ENCODE results near the gene MAX. TPM values are rescaled to one million over a fixed set of nuclear protein-coding genes. Genes with fewer than 3 reads are reported as not detected.

Gene MAX
- total RNA-seq, 6 experiments from 2014 or later: 15.7 to 38.0 (median 31.7) TPM

- H3K27me3 ChIP-seq: no peaks in the 10 kb centered on the region
These were observed 63.4 kb downstream of the MAX start for GRCh38 chr14:65038966-65039365.

GRCh38 chr14:65035049-65035448 is 67.3 kb downstream of the MAX start:
- Histone ChIP-seq H3K27ac (peak overlapping the region; percentile 67 to 78 (median 68)), H3K4me1 (peaks cover 0 to 23% (median 4%) of the 10 kb centered on the region in 4 donors), H3K4me3 (peak overlapping the region in 1 of 3 donors; percentile 8), H3K9me3 (no peaks in the 10 kb centered on the region), H3K27me3 (no peaks in the 10 kb centered on the region), H3K36me3 (no peaks in the 10 kb centered on the region)
- peak; percentile 93 to 96 (median 96) for ATAC-seq
- WGBS (ENCODE audit: insufficient coverage, low coverage, low lambda C conversion rate, missing lambda C conversion rate): 18% methylated on average over 4 of the region's 4 CpGs
- intact Hi-C loops (cut with DNase I): no loop called here
- peak; percentile 92 to 97 (median 93) for DNase-seq
- TF ChIP-seq CTCF (IDR thresholded peaks at IDR 0.05) (no peak), POLR2A (IDR thresholded peaks at IDR 0.05) (no peak)

More at GRCh38 chr14:65038966-65039365, 63.4 kb downstream of the MAX start:
- no peaks in the 10 kb centered on the region for H3K9me3 ChIP-seq
- H3K36me3 ChIP-seq: peaks cover 0 to 15% (median 0%) of the 10 kb centered on the region in 4 donors
- DNase-seq: no peak
- H3K4me3 ChIP-seq: no peak overlapping the region
- intact Hi-C loops (cut with DNase I): no loop called here
- no peak for ATAC-seq
- H3K4me1 ChIP-seq: peaks cover 0 to 12% (median 4%) of the 10 kb centered on the region in 4 donors
- no peak overlapping the region for H3K27ac ChIP-seq
- TF ChIP-seq CTCF (IDR thresholded peaks at IDR 0.05) (no peak), POLR2A (IDR thresholded peaks at IDR 0.05) (no peak)
- WGBS (ENCODE audit: insufficient coverage, low coverage, low lambda C conversion rate, missing lambda C conversion rate): 55% methylated on average over 2 of the region's 2 CpGs

GRCh38 chr14:65034021-65034420 is 68.3 kb downstream of the MAX start:
- Histone ChIP-seq H3K27me3 (no peaks in the 10 kb centered on the region), H3K4me1 (peaks cover 0 to 23% (median 4%) of the 10 kb centered on the region in 4 donors), H3K9me3 (no peaks in the 10 kb centered on the region), H3K36me3 (no peaks in the 10 kb centered on the region), H3K4me3 (no peak overlapping the region), H3K27ac (no peak overlapping the region)
- ATAC-seq (no peak), DNase-seq (no peak)
- TF ChIP-seq POLR2A (IDR thresholded peaks at IDR 0.05) (no peak), CTCF (IDR thresholded peaks at IDR 0.05) (no peak)
- intact Hi-C loops (cut with DNase I): no loop called here
- WGBS (ENCODE audit: insufficient coverage, low coverage, low lambda C conversion rate, missing lambda C conversion rate): 85% methylated on average over 4 of the region's 4 CpGs

GRCh38 chr14:65033181-65033580 is 69.1 kb downstream of the MAX start:
- no peak for ATAC-seq
- 85% methylated on average over 3 of the region's 3 CpGs for WGBS (ENCODE audit: insufficient coverage, low coverage, low lambda C conversion rate, missing lambda C conversion rate)
- no peak overlapping the region for H3K27ac ChIP-seq
- H3K4me1 ChIP-seq: peaks cover 0 to 23% (median 4%) of the 10 kb centered on the region in 4 donors
- H3K36me3 ChIP-seq: peaks cover 0 to under 1% (median 0%) of the 10 kb centered on the region in 4 donors
- no peak for DNase-seq
- H3K9me3 ChIP-seq: no peaks in the 10 kb centered on the region
- H3K4me3 ChIP-seq: no peak overlapping the region
- no peaks in the 10 kb centered on the region for H3K27me3 ChIP-seq
- intact Hi-C loops (cut with DNase I): no loop called here
- TF ChIP-seq CTCF (IDR thresholded peaks at IDR 0.05) (no peak), POLR2A (IDR thresholded peaks at IDR 0.05) (no peak)

Measured in right lobe of liver (tissue), 6 donors.